GM19239 (cell line): ENCODE measurements around the gene KRT12.
"Not testable (repeated sequence)": the region's sequence is repeated elsewhere in the genome, so short reads cannot be mapped to it uniquely, and the experiment has no call there.

Source experiments
- DNase-seq: peaks from one replicate; pipeline ENCODE4 v3.0.0; 2011; ENCODE audit warnings: low spot score; ENCODE audit not compliant: insufficient read length
- FAIRE-seq: peaks from 2 replicates; lab custom pipeline; 2011; peaks lifted over from hg19 to GRCh38; lab: Jason Lieb, UNC

KRT12 gene

GRCh38 chr17:40818733-40819527 lies 48.1 kb downstream of the KRT12 start:
- DNase-seq (peak; percentile 57), FAIRE-seq (no peak)

GRCh38 chr17:40818343-40818732 lies 48.7 kb downstream of the KRT12 start:
- FAIRE-seq (no peak), DNase-seq (no peak)

GRCh38 chr17:40817103-40817682 lies 49.8 kb downstream of the KRT12 start:
- no peak for FAIRE-seq
- DNase-seq: no peak

- no peak for FAIRE-seq
- no peak for DNase-seq
Observed at GRCh38 chr17:40816569-40816968, 50.5 kb downstream of the KRT12 start.

- FAIRE-seq: no peak
- no peak for DNase-seq
Observed at GRCh38 chr17:40815381-40815780, 51.6 kb downstream of the KRT12 start.

- FAIRE-seq, DNase-seq: not testable (repeated sequence)
Observed at GRCh38 chr17:40814657-40815056, 52.4 kb downstream of the KRT12 start.

GRCh38 chr17:40813804-40814203 lies 53.2 kb downstream of the KRT12 start:
- FAIRE-seq (no peak), DNase-seq (no peak)

GRCh38 chr17:40812639-40813038 lies 54.4 kb downstream of the KRT12 start:
- DNase-seq: no peak
- FAIRE-seq: no peak
